Panc1 (cell line): ENCODE measurements around the gene CENPU. TPM values are rescaled to one million over a fixed set of nuclear protein-coding genes. Genes with fewer than 3 reads are reported as not detected.

Source experiments
- ATAC-seq: fragments of 200-7000 bp; cut with Tn5 transposase; 2 replicates; pipeline ENCODE4 v1.9.1; 2020; ENCODE audit warnings: mild to moderate bottlenecking, moderate library complexity
- BruUV-seq: library from RNA; stranded (reverse); fragments of 400-500 nt; replicated peaks from 2 replicates; lab custom pipeline; 2021; lab: Mats Ljungman, UMichigan
- CTCF ChIA-PET: fragments of 300-600 bp; sonication (Branson Sonifier 250); formaldehyde crosslinking; loops from one replicate; lab custom pipeline; 2022; ENCODE audit warnings: antibody characterized with exemption; lab: Charles Lee
- POLR2A ChIA-PET: fragments of 300-600 bp; sonication (Branson Sonifier 250); formaldehyde crosslinking; loops from one replicate; lab custom pipeline; 2022; ENCODE audit warnings: antibody characterized with exemption; lab: Charles Lee
- DNase-seq: peaks from one replicate; pipeline ENCODE4 v3.0.0-alpha.2; 2010; ENCODE audit warnings: low read depth, low spot score
- H3K27ac ChIP-seq: 2 replicates; pipeline ENCODE4 v1.5.1; 2011; ENCODE audit warnings: mild to moderate bottlenecking, low read length, inconsistent platforms
- H3K27me3 ChIP-seq: fragments of 200-500 bp; sonication (Bioruptor generic); 2 replicates; pipeline ENCODE4 v1.6.0; 2014; ENCODE audit warnings: low read length, inconsistent platforms; ENCODE audit not compliant: control insufficient read depth, insufficient read depth
- H3K36me3 ChIP-seq: fragments of 200-500 bp; sonication (Bioruptor generic); 2 replicates; pipeline ENCODE4 v1.5.1; 2014; ENCODE audit warnings: inconsistent platforms, mild to moderate bottlenecking, low read length, moderate library complexity; ENCODE audit not compliant: control insufficient read depth, insufficient read depth
- H3K4me1 ChIP-seq: 2 replicates; pipeline ENCODE4 v1.5.1; 2011; ENCODE audit warnings: inconsistent platforms, mild to moderate bottlenecking, low read length, moderate library complexity; ENCODE audit not compliant: control insufficient read depth, insufficient read depth
- H3K4me3 ChIP-seq, 2 experiments: 2 replicates each; pipeline ENCODE4 v1.5.1; 2011 to 2012; ENCODE audit warnings: low read depth in 2 of 2, low read length in 2 of 2, mild to moderate bottlenecking in 2 of 2, inconsistent platforms in 1 of 2, moderate library complexity in 1 of 2
- H3K9me3 ChIP-seq: fragments of 200-500 bp; sonication (Bioruptor generic); 2 replicates; pipeline ENCODE4 v1.5.1; 2014; ENCODE audit warnings: low read depth, mild to moderate bottlenecking, inconsistent platforms, low read length, moderate library complexity; ENCODE audit not compliant: control insufficient read depth, insufficient read depth
- CTCF ChIP-seq: fragments of 450-650 bp; IDR thresholded peaks from 2 replicates; pipeline ENCODE4 v1.5.1; 2017; ENCODE audit warnings: mild to moderate bottlenecking
- POLR2AphosphoS5 ChIP-seq: IDR thresholded peaks from 2 replicates; pipeline ENCODE4 v1.6.1; 2012; ENCODE audit warnings: mild to moderate bottlenecking, low read depth, low read length, moderate library complexity
- REST ChIP-seq, 2 experiments: IDR thresholded peaks; 2 replicates each; pipeline ENCODE4 v1.6.1; 2011 to 2012; ENCODE audit warnings: low read depth in 2 of 2, control low read depth in 1 of 2, low read length in 1 of 2, mild to moderate bottlenecking in 1 of 2, moderate library complexity in 1 of 2; ENCODE audit not compliant: insufficient read depth in 1 of 2
- SIN3A ChIP-seq: IDR thresholded peaks from 2 replicates; pipeline ENCODE4 v1.6.1; 2012; ENCODE audit warnings: low read depth, mild to moderate bottlenecking, low read length, moderate library complexity, borderline replicate concordance; ENCODE audit not compliant: insufficient read depth
- TCF7L2 ChIP-seq: IDR thresholded peaks from 2 replicates; pipeline ENCODE4 v1.6.1; 2011; ENCODE audit warnings: mild to moderate bottlenecking, low read depth, low read length, inconsistent platforms
- in situ Hi-C: cut with HindIII; loops from 2 replicates; pipeline ENCODE4 v1.10.0; 2016; ENCODE audit warnings: low sequenced_read_pairs, low pct_unique_long_range_greater_than_20kb
- intact Hi-C: fragments of 100-400 bp; cut with micrococcal nuclease; formaldehyde crosslinking; loops from one replicate; pipeline ENCODE4 v1.10.0; 2022; ENCODE audit not compliant: unreplicated experiment
- total RNA-seq: library from RNA; stranded (reverse); gene quantifications from one replicate; pipeline ENCODE4 v1.2.1, GENCODE V29; 2021; ENCODE audit not compliant: unreplicated experiment

Gene CENPU
- total RNA-seq, 1 experiment from 2014 or later, result 16.6 TPM

GRCh38 chr4:184764601-184765000, 30.7 kb upstream of the CENPU start:
- Histone ChIP-seq H3K4me3 (no peak overlapping the region), H3K9me3 (no peaks in the 10 kb centered on the region), H3K4me1 (no peaks in the 10 kb centered on the region), H3K27me3 (no peaks in the 10 kb centered on the region), H3K27ac (no peak overlapping the region), H3K36me3 (no peaks in the 10 kb centered on the region)
- POLR2A ChIA-PET, result no interaction called here
- ATAC-seq (no peak), DNase-seq (no peak)
- in situ Hi-C loops, result no loop called here
- intact Hi-C loops, result no loop called here
- TF ChIP-seq REST (IDR thresholded peaks at IDR 0.05; ENCODE audit: insufficient read depth in 1 of 2, low read depth in 2 of 2, low read length in 1 of 2) (no peak), CTCF (no peak), SIN3A (no peak), POLR2AphosphoS5 (no peak), TCF7L2 (no peak)
- CTCF ChIA-PET, result no interaction called here
- BruUV-seq, result no TSS peak

GRCh38 chr4:184763150-184763780, 29.4 kb upstream of the CENPU start:
- ChIA-PET POLR2A (no interaction called here), CTCF (no interaction called here)
- intact Hi-C loops (no loop called here), in situ Hi-C loops (no loop called here)
- Histone ChIP-seq H3K27me3 (no peaks in the 10 kb centered on the region), H3K4me3 (no peak overlapping the region), H3K4me1 (no peaks in the 10 kb centered on the region), H3K9me3 (no peaks in the 10 kb centered on the region), H3K27ac (no peak overlapping the region), H3K36me3 (no peaks in the 10 kb centered on the region)
- ATAC-seq (no peak), DNase-seq (no peak)
- no peak for TF ChIP-seq REST (IDR thresholded peaks at IDR 0.05; ENCODE audit: insufficient read depth in 1 of 2, low read depth in 2 of 2, low read length in 1 of 2)
- no peak for TF ChIP-seq TCF7L2
- TF ChIP-seq POLR2AphosphoS5, result no peak
- no peak for TF ChIP-seq CTCF
- no peak for TF ChIP-seq SIN3A
- BruUV-seq, result no TSS peak
